Stimulated activated CD8-positive, alpha-beta memory T cell treated with anti-CD3 and anti-CD28 coated beads, Interleukin-15, amount 100 ng/mL, for 48 hours (primary cell): ENCODE measurements around the gene ARRDC3.

ENCODE experiments used
- DNase-seq, 2 donors: peaks; one replicate each; pipeline ENCODE4 v3.0.0-alpha.2; 2020; ENCODE audit warnings: low read depth in 2 of 2

Gene ARRDC3

DNA sequence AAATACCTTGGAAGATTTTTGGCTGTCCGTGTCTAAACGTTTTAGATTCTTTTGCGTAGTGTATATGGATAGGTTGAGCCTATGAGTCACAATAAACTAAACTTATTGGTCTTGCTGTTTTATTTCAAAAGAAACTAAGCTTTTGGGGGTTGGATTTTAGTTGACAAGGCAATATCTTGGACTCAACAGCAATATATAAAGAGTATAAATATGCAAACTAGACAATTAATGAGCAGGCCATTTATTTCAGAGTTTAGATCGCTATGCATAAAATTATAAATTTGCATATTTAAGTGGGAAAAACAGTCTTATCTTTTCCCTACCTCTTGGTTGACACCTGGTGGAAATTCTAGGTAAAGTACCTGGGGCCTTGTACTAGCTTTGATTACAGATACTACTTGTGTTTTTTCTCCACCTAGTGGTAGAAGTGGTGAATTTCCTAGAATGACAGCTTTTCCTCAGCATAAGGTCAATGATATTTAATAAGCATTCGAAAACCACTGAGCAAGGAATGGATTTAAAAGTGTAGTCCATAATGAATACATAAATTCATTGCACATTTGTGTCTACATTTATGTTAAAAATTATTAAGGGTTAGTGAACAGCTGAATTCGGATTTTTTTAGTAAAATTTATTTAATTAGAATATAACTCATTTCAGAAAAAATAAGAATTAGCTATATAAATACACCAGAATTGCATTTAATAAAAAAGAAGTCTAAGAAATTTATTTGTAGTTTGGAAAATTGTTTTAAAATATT lies 1.7 kb upstream of the ARRDC3 start:
- no peak for DNase-seq

DNA sequence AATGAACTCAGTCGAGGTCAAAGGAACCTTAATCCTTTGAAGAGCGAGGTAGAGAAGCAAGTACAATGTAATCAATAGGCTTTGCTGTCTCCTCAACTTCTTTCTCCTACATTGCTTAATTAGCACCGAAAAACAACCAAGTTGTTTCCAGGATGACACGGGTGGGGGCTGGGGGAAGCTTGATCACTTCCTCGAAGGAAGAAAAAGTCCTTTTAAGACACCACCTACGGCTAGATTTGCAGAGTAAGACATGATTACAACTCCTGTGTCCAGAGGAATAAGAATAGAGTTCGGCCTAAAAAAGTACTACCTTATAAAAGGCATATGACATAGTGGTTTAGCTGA lies 811 bp upstream of the ARRDC3 start:
- no peak for DNase-seq

DNA sequence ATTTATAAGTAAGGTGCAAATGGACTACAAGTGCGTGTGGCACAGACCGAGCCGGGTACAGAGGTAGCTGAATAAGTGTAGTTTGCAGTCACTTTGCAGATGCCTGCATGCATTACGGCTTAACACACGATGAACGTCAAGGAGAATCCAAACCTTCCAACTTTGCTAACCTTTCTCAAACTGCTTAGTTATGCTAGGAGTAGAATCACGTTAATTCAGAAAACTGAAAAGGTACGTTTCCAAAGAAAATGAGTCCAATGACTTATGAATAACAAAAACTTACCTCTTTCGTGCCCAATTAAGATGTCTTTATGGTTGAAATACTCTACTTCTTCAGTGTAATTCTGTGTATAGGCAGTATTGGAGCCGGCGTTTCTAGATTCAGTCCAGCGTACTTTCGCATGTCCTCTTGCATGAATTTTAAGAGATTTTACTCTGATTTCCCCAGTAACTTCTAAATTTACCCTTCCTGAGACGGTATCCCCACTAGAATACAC lies 539 bp downstream of the ARRDC3 start:
- no peak for DNase-seq

DNA sequence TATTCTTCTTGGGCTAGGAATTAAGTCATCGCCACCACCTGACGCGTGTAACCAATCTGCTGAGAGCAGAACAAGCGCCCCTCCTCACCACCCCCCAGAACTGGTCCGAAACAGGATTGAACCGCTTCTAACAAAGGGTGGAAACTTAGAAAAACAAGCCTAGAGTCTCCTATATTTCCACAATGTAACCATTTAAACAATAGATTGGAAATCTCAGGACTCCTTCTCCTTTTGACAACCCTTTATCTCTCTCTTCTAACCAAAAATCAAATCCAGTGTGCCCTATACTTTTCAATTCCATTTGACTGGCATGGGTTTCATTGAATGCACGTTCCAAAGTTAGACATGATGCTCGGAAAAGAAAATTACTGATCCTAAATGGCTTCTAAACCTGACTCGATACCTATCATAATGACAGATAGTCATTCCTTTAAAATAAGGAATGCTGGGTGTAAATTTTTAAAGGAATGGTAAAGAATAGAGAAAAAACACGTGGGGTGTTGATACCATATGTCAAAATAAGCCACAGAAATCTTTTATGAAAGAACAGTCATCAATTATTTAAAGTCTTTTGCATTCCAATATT lies 1.2 kb downstream of the ARRDC3 start:
- DNase-seq = peak; percentile 39 to 52

DNA sequence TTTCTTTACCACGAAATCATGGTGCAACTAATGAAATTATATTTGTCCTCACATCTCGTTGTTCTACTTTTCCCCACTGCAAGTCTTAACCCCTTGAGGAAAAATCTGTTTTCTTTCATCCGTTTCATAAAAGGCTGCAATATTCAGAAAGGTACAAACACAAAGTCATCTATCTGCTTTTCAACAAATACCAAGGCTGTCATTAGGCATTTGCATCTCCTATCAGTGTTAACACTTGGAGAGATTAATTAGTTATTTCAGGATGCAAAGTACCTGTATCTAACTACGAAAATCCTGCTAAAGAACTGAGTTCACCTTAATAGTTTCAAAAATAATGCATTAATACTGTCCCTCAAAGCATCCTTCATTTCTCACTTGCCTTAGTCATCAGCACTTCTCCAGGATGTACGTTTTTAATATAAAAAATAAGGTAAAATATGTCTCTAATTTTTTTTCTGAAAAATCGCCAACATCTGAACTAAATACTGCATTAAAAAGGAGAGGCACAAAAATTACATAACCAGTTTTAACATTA lies 1.8 kb downstream of the ARRDC3 start:
- DNase-seq = no peak

DNA sequence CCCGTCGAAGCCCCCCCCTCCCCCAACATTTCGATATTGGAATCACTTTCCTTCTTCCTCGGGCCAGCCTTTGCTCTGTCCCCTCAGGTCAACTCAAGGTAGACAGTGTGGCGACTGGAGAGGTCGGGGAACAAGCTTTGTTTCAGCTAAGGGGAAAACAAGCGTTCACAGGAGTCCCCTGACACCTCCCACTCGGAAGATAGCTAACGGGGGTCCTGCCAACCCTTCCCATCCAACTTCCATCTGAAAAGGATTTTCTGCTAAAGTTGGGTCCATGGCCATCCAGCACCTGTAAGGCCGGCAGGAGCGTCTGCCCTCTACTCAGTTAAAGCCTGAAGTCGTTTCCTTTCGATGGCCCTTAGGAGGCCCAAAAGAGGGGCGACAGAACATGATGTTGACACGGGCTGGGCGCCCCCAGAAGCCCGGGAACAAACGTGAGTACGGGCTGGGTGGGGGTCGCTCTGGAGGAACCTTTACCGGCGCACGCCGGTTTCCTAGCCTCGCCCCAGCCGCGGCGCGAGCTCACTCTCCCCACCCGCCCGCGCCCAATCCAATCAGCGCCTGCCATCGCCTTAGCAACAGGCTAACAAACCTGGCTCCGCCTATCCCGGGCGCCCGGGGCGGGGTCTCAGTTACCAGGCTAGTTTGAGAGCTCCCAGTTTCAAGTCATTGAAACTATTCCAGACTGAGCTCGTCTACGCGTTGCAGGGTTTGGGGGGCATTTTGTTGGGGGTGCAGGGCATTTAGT lies 2.5 kb downstream of the ARRDC3 start:
- DNase-seq = peak; percentile 95 to 96

DNA sequence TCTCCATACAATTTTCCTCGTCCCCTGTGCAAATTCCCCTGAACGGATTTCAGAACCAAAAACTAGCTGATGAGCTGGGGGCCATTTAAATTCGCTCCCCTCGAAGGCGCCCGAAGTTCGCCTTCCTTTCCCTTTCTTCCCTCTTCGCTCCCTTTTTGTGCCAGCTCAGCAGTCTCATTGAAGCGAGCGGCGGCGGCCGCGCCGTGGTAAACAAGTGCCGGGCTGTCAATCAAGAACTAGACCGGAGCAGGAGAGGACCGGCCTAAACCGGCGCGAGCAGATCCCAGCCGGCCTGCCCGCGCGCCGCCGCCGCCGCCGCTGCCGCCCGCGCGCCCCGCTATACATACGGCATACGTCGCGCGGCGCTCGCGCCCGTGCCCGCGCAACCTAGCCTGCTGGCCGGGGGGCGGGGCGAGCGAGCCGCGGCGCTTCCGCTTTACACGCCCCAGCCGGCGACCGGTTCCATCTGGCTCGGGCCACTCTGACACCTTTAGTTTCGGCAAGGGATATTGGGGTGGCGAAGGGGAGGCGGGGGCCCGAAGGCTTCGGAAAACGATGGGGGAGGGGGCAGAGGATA lies 3.1 kb downstream of the ARRDC3 start:
- peak; percentile 92 to 94 for DNase-seq

DNA sequence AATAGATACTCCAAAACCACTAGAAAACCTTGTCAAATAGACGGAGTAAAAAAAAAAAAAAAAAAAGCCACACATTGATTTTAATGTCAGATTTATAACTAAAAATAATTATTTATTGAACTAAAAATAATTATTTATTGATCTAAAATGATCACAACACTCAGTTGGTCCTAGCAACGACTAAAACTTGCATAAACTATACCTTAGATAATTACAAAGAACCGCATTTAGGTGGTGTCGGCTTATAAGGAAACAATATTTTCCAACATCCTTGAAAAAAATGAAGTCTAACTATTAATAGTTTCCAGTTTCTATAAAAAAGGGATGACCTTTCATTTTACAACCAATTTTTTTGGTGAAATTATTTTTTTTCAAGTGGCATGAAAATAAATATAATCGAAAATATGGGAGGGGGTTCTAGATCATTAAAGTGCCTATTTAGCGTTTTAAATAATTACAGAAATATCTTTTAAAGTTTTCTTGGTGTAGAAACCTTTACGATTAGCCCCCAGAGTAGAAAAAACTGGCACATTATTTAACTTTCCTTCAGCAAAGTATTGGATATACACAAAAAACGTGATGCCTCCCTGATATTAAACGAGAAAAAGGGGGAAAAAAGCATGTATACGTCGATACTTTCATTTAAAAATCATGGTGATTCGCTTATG lies 3.7 kb downstream of the ARRDC3 start:
- DNase-seq = no peak

DNA sequence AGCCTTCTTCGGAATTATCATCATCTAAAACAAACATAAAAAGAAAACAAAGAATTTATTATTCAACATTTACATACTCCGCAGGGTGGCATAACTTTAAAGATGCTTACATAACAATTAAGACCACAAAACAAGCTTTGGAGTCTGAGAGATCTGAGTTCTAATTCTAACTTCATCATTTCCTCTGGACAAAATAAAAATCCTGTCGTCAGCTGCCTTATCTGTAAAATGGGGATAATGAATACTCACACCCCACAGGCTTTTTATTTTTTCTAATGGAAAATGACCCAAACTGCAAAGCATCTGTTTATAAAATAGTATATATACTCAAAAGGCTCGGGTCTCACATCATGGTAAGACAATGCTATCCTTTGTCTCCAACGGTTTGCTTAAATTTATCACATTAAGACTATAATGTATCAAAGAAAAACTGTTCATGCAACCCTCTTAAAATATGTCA lies 4.3 kb downstream of the ARRDC3 start:
- DNase-seq = no peak

DNA sequence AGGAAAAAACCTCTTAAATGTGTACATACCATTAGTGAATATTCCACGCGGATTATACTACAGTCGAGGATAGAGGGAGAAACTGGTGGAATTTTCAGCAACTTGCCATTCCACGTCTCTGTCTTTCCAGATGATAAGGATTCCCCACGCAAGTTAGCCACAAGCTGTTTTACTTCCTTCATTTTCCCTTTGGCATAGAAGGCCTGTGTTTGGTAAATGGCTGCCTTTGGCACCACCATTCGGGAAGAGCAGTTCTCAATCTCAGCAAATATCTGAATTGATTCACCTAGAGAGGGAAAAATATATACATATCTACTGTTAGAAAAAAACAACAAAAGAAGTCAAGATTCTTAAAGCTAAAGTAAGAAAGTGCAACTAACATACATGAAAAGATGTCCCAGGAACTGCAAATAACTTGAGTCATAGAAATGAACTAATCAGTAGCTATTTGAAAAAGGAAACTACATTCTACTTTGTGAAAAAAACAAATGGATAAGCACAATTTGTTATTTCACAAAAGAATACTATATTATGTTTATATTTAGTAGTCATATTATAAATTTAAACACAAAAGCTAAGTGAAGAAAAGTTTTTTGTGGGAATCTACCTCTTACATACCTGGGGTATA lies 8.1 kb downstream of the ARRDC3 start:
- no peak for DNase-seq

DNA sequence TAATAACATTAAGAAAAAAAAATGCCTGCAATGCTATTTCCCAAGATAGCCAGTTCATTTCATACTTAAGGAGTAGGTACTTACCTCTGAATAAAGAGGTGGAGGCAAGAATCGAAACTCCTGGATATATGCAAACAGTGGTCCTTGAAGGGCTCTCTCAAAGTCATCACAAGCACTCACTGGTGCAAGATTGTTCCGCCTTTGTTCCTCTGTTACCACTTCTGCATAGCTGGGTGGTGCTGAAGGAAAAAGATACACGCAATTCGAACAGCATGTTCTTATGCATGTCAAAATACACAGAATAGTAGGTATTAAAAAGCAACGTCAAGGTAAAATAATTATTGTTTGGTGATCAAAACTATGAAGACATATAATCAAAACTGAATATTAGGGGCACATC lies 9.5 kb downstream of the ARRDC3 start:
- no peak for DNase-seq

DNA sequence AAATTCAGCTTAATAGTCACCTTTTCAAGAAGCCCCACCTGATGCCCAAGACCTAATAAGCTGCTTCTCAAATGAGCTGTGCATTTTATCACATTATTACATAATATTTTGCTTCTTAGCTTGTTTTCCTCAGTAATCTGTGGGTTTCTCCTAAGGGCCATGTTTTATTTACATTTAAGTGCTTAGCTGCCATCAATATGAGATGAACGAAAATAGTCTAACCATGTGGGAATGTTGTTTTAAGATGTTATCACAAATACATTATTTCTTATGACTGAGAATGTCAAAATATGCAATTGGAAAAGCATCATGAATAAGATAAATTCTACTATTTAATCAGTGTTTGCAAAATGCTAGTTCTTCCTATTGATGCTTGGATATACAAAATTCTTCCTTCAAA lies 10.1 kb downstream of the ARRDC3 start:
- no peak for DNase-seq

DNA sequence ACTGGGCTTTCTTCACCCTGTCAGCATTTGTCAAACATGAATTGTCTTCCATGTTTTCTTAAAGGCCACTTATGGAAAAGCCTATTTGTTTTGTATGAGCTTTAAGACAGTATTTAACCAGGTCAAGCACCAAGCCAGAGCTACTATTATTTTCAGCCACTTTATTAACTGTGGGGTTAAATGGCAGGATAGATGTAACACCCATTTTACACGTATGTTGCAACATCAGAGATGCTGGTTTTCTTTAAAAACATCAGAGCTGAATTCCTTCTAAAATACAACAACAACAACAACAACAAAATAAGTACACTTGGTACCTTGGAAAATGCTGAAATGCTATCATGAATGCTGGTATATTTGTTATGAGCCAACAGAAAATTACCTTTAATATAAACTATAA lies 13.6 kb downstream of the ARRDC3 start:
- DNase-seq = no peak

DNA sequence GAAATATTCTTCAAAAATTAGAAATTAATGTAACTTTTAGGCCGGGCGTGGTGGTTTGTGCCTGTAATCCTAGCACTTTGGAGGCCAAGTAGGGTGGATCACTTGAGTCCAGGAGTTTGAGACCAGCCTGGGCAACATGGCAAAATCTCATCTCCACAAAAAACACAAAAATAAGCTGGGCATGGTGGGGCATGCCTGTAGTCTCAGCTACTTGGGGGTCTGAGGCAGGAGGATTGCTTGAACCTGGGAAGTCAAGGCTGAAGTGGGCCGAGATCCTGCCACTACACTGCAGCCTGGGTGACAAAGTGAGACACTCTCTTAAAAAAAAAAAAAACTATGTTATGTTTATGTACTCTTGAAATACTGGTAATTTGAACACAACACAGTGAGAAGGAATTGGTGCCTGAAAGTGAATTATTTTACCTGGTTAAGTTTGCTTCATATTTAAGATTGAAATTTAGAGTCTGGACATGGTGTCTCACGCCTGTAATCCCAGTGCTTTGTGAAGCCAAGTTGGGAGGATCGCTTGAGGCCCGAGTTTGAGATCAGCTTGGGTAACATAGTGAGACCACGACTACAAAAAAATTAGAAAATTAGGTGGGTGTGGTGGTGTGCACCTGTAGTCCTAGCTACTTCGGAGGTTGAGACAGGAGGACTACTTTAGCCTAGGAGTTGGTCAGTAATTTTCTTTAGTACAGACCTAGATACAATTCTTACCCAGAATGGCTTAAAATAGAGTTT lies 15.0 kb downstream of the ARRDC3 start:
- no peak for DNase-seq

DNA sequence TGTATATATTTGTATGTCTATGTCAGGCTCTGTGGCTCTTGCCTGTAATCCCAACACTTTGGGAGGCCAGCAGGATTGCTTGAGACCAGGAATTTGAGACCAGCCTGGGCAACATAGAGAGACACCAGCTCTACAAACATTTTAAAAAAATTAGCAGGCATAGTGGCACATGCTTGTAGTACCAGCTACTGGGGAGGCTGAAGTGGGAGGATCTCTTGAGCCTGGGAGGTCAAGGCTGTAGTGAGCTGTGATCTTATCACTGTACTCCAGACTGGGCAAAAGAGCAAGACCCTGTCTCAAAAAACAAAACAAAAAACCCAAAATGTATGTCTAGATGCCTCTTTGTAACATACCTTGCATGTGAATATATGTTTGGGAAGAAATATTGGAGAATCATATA lies 15.8 kb downstream of the ARRDC3 start:
- DNase-seq = no peak

DNA sequence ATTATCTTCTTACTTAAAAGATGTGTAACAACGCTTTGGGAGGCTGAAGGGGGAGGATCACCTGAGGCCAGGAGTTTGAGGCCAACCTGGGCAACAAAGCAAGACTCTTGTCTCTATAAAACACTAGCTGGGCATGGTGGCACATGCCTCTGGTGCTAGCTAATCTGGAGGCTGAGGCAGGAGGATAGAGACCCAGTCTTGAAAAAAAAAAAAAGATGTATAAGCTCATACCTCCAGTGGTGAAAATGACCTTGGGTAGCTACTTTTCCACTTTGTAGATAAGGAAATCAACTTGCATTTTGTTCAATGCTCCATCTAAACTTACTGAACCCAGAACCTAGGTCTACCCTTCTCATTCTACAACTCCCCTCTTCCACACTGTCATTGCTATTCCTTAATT lies 16.6 kb downstream of the ARRDC3 start:
- no peak for DNase-seq

DNA sequence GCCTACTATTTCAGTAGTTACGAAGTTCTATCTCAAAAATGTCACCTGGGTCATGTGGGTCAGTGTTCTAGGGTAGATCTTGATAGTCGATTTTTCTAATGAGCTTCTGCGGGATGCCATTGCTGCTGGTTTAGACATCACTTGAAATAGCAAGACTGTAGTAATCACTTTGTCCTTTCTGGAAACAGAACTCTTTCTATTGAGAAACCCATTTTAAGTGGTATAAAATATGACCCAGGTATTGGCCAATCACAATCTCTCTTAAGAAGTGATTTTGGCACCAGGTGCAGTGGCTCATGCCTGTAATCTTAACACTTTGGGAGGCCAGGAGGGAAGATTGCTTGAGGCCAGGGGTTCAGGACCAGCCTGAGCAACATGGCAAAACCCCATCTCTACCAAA lies 17.6 kb downstream of the ARRDC3 start:
- no peak for DNase-seq

DNA sequence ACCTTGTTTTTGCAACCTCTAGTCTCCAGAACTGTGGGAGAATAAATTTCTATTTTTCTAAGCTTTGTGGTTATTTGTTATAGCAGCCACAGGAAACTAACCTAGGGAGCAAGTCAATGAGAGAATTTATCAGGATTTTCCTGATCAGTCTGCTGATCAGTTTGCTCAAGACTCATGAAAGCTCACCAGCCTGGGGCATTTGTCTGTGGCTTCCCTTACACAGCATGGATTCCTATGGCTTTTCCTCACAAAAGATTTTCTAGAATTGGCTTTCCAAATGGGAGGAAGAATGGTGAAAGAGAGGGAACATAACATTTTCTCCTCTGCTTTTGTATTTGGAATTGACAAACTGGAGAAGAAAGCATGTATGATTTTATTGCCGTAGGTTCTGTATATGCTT lies 20.2 kb downstream of the ARRDC3 start:
- DNase-seq = no peak

DNA sequence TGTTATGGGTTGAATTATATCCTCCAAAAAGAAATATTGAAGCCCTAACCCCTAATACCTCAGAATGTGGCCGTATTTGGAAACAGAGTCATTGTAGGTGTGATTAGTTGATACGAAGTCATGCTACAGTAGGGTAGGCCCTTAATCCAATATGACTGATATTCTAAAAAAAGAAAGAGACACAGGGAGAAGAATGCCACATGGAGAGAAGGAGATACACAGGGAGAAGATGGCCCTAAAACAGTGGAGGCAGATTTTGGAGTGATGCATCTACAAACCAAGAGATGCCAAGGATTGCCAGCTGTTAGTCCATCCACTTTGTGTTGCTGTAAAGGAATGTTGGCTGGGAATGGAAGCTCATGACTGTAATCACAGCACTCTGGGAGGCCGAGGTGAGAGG lies 21.3 kb downstream of the ARRDC3 start:
- DNase-seq = no peak

DNA sequence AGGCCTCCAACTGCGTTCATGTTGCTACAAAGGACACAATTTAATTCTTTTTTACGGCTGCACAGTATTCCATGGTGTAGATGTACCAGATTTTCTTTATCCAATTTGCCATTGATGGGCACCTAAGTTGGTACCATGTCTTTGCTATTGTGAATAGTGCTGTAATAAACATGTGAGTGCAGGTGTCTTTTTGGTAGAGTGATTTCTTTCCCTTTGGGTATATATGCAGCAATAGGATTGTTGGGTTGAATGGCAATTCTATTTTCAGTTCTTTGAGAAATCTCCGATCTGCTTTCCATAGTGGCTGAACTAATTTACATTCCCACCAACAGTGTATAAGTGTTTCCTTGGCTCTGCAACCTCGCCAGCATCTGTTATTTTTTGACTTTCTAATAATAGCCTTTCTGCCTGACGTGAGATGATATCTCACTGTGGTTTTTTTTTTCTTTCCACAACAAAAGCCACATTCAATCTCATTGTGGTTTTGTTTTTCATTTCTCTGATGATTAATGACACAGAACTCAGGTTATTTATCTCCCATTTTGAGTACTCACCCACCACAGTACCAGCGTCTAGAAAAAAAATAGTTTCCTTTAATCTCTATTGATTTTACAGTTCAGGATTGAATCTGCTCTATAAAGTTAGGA lies 21.9 kb downstream of the ARRDC3 start:
- DNase-seq = no peak
